Effector CD4-positive, alpha-beta T cell (primary cell): ENCODE results near the gene CACNB4.
"Not testable (repeated sequence)": the region's sequence is repeated elsewhere in the genome, so short reads cannot be mapped to it uniquely, and the experiment has no call there.

Experiments used
- DNase-seq: peaks from one replicate; pipeline ENCODE4 v3.0.0-alpha.2; 2020

CACNB4 gene

DNA sequence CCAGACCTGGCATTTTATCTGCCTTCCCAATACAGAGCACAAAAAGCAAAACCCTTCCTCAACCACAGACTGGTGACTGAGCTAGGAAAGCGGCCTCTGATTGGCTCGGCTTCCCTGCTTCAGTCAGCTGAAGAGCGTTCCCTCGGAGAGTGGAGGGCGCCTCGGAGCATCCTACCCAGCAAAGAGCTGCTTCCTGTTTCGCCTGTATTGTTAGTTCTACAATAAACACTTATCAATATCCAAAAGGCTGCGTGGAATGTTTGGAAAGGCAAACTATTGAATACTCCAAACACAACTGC, 125.0 kb downstream of the CACNB4 start:
- no peak for DNase-seq

- no peak for DNase-seq
These were observed 125.6 kb downstream of the CACNB4 start for GRCh38 chr2:151973013-151973900.

DNA sequence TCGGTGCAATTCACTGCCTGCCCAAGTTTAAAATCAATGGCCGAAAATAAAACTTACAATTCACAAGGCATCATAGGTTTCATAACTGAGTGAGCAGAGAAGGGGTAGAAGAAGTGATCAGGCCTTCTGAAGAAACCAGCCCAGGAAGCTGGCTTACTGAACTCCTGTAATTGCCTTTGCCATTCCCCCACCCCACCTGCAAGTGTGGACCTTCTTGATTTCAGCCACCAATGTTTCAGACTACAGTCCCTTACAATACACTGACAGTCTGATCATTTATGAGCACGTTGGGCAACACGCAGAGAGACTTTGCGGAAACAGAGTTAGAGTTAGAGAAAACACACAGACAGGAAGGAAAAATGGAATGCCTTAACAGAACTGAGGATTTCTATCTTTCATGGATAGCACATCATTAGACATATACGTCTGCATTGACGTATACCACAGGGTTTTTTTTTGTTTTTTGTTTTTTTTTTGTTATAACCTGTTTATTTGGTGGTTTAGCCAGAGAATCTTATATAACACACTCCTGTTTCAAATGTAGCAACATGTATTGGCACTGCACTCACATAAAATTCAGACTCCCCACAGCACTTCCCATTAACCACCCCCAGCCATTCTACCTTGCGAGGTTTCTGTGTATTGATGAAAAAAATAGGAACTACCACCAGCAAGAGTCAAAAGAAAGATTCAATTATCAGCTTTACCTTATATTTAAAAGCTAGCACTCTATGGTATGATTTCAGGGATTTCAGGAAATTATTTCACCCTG, 126.4 kb downstream of the CACNB4 start:
- DNase-seq: no peak

- no peak for DNase-seq
These were observed 127.4 kb downstream of the CACNB4 start for GRCh38 chr2:151971301-151972051.

DNA sequence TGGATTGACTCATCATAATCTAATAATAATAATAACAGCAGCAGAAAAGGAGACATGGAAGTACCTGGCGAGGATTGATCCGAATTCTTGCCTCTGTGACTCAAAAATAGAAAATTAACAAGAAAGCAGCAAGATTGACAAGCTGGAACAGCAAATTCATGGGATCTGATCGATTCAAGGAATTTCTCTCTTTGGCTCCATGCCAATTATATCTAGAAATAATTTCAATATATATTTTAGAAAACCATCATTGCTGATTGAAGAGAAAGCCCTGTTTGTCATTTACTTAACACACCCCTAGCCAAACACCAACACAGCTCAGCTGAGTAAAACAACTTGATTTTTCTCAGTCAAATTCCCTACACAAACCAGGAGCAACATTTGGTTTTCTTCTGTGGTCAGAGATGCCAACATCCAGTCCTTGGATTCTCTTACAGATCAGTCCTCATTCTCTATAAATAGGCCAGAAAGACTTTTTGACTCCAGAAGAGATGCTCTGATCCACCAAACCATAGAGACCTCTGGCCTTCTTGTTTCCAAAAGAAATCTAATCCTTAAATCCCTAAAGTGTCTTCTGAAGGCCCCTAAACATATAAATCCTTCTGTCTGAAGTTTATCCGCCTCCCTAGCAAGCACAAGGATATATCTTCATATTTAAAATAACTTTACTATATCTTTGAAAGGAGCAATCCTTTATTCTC, 129.9 kb downstream of the CACNB4 start:
- DNase-seq: no peak

GRCh38 chr2:151967829-151968722, 130.8 kb downstream of the CACNB4 start:
- no peak for DNase-seq

DNA sequence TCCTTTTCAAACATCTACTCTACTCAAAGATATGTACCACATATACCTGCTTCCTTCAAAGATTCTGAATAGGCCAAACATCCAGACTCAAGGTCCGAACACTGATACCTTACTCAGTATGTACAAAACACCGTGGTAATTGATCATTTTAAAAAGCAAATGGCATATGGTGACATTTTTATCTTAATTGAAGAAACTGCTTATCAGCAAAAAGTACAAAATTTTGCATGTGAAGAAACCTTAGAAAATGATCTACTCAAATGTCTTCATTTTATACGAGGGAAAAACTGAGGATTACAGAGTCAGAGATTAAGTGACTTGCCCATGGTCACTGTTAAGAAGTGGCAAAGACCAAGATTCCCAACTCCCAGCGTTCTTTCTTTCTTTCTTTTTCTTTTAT, 133.0 kb downstream of the CACNB4 start:
- DNase-seq: no peak

DNA sequence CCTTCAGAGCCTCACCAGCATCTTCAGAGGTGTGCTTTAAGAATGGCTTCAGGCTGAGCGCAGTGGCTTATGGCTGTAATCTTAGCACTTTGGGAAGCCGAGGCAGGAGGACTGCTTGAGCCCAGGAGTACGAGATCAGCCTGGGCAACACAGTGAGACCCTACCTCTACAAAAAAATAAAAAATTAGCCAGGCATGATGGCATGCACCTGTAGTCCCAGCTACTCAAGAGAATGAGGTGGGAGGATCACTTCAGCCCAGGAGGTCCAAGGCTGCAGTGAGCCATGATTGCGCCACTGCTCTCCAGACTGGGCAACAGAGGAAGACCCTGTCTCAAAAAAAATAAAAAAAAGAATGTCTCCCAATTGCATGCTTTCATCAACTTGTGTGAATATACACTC, 137.3 kb downstream of the CACNB4 start:
- DNase-seq: no peak

GRCh38 chr2:151959238-151959637, 139.6 kb downstream of the CACNB4 start:
- no peak for DNase-seq

- no peak for DNase-seq
These were observed 145.4 kb downstream of the CACNB4 start for GRCh38 chr2:151953467-151953866.

DNA sequence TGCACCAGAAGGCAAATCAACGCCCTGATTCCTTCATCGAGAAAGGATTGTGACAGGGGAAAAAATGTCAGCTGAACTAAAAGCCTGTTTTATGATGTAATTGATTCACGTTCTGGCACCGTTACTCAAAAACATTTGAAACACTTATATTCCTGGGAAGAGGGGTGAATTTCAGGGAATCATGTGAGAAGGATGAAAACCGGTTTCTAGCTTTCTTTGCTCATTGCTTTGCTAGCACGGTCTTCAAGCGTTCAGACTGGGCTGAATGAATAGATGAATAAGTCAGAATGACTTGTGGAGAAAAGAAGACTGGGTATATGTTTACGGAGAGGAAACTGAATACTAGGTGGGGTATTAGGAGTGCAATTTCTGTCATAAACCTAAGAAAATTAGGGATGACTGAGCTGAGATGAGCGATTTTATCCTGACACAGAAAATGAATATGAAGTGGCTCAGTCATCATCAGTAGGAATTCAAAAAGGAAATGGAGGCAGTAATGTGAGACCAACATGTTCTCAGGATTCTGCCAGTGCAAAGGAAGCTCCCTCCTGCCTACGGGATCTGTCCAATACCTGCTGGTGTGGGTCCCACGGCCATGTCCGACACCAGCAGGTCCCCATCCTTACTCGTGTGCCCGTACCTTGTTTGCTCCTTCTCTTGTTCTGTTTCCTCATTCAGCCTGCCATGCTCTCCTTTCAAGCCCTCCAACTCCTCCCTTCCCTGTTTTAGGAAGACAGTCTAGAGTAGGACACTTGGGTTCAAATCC, 146.0 kb downstream of the CACNB4 start:
- DNase-seq: no peak

DNA sequence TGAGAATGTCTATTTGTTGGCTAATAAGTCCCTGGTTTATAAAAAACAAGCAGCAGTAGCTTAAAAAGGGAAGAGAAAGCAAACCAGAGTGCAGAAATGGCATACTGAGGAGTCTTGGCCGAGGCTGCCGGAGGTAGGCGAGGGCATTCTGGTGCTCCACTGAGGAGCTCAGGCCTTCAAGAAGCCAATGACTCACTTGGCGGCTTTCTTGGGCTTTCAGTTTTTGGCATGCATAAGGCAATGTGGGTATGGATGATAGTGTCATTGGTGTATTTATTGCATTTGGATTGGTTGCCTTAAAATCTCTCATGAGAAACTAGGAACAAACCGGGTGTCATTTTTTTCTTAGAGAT, 151.1 kb downstream of the CACNB4 start:
- no peak for DNase-seq

- DNase-seq: peak; percentile 2
These were observed 151.7 kb downstream of the CACNB4 start for GRCh38 chr2:151946899-151947812.

DNA sequence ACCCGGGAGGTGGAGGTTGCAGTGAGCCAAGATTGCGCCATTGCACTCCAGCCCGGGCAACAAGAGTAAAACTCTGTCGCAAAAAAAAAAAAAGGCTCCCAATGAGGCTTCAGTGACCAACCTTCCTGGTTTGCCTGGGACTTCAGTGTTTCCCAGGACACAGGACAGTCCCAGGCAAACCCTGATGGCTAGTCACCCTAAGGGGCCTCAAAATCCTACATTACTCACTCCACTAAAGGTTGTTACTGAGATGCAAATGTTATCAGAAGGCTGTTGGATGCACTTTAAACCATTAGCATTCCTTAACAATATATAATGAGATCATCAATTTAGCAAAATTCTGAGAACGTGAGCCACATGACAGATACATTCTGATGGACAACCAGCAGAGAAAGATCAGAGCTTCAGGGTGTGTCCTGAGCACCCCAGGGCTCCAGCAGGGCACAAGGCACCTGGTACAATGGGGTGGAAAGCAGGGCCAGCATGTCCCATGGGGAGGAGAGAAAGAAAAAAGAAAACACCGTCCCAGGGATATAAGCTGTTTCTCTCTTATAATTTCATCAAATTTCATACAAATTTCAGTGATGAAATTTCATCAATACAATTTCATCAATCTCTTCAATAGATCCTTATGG, 152.5 kb downstream of the CACNB4 start:
- DNase-seq: no peak

GRCh38 chr2:151945602-151946001, 153.2 kb downstream of the CACNB4 start:
- no peak for DNase-seq

- no peak for DNase-seq
These were observed 153.7 kb downstream of the CACNB4 start for GRCh38 chr2:151945186-151945585.

- DNase-seq: no peak
These were observed 155.4 kb downstream of the CACNB4 start for GRCh38 chr2:151943461-151943860.

DNA sequence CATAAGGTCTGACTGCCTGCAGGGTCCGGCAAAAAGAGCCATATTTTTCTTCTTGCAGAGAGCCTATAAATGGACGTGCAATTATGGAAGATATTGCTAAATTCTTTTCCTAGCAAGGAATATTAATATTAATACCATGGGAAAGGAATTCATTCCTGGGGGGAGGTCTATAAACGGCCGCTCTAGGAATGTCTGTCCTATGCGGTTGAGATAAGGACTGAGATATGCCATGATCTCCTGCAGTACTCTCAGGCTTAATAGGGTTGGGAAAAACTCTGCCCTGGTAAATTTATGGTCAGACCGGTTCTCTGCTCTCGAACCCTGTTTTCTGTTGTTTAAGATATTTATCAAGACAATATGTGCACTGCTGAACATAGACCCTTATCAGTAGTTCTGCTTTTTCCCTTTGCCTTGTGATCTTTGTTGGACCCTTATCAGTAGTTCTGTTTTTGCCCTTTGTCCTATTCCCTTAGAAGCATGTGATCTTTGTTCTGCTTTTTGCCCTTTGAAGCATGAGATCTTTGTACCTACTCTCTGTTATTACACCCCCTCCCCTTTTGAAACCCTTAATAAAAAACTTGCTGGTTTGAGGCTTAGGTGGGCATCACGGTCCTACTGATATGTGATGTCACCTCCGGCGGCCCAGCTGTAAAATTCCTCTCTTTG, 156.2 kb downstream of the CACNB4 start:
- not testable (repeated sequence) for DNase-seq

- DNase-seq: no peak
These were observed 160.9 kb downstream of the CACNB4 start for GRCh38 chr2:151937966-151938365.
